PC-9 (cell line): ENCODE results near the gene IDH3G.
"Not testable (repeated sequence)": the region's sequence is repeated elsewhere in the genome, so short reads cannot be mapped to it uniquely, and the experiment has no call there.

Experiments used
- CTCF ChIP-seq: fragments of 200-600 bp; sonication (generic); conservative IDR thresholded peaks from 2 replicates; pipeline ENCODE4 v1.6.1; 2017; ENCODE audit warnings: mixed run types, antibody characterized with exemption, mild to moderate bottlenecking, moderate library complexity
- EZH2 ChIP-seq: fragments of 200-600 bp; sonication (generic); IDR thresholded peaks from 2 replicates; pipeline ENCODE4 v1.8.0; 2017; ENCODE audit warnings: antibody characterized with exemption, low read depth

DNA sequence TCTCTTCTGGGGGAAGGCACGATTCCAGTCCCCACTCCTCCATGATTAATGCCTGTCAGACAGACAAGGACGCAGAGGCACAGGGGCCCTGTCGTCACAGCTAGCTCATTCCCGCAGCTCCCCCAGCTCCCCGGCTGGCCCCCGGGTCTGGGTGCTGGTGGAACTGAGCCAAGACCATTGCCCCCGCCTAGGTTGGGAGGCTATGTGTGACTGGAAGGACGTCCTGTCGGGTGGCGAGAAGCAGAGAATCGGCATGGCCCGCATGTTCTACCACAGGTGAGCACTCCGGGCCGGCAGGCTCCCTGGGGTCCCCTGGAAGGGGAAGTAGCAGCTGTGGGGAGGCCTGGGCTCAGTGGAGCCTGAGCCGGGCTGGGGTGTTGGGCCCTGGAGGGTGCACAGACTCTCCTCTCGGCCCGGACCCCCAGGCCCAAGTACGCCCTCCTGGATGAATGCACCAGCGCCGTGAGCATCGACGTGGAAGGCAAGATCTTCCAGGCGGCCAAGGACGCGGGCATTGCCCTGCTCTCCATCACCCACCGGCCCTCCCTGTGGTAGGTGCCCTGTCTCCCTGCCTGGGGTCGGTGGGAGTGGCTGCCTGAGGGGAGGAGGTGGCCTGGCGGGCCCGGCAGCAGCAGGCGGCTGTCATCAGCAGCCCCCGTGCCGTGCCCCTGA, 51.2 kb downstream of the IDH3G start:
- TF ChIP-seq CTCF, EZH2: not testable (repeated sequence)
